NCI-H460 (cell line): ENCODE measurements around the gene RRP12. TPM values are rescaled to one million over a fixed set of nuclear protein-coding genes. Genes with fewer than 3 reads are reported as not detected.

Experiments used
- DNase-seq: peaks from one replicate; pipeline ENCODE4 v3.0.0-alpha.2; 2016; ENCODE audit warnings: low read depth; ENCODE audit errors: extremely low read depth
- small RNA-seq, 2 experiments: library from RNA; depleted of rRNA; stranded (forward); fragments of <200 nt; gene quantifications; one replicate each; pipeline ENCODE3, GENCODE V24; 2014
- total RNA-seq: library from RNA; depleted of rRNA; stranded (reverse); fragments of >200 nt; shearing (Covaris generic); gene quantifications from 2 replicates; pipeline ENCODE4 v1.2.3, GENCODE V29; 2014; rRNA removed

The RRP12 gene
- total RNA-seq, 1 experiment from 2014 or later, result 66.8 TPM

DNA sequence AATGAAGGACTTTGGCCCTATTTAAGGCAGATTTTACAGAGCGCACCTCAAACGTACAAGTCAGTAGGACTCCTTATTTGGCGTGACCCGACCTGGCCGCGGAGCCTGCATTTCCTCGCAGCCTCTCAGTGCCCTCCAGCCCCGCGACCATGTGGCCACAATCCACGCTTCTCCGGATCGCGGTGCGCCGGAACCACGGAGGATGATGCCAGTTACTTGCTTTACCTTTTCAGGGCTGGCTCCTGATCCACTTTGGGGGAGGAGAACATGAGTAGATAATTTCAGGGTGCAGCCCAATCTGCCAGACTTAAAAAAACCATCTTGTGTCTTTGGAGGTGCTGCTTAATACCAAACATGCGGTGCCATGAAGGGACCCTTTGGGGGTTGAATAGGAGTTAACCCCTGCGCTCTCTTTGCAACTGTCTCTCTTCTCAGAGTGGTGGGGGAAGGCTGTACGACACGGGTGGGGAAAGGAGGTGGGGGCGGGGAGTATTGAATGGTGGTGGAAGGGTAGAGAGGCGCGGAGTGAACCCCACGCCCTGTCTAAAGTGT, 80.6 kb downstream of the RRP12 start:
- no peak for DNase-seq

- DNase-seq, result no peak
These were observed 81.3 kb downstream of the RRP12 start for GRCh38 chr10:97319671-97320479.

- DNase-seq, result peak; percentile 80
These were observed 82.1 kb downstream of the RRP12 start, which contains the start of gene FRAT1 for GRCh38 chr10:97318772-97319651. Gene FRAT1 (plus strand): TSS chr10:97319271. CDS start chr10:97319454, 183 bp downstream.

DNA sequence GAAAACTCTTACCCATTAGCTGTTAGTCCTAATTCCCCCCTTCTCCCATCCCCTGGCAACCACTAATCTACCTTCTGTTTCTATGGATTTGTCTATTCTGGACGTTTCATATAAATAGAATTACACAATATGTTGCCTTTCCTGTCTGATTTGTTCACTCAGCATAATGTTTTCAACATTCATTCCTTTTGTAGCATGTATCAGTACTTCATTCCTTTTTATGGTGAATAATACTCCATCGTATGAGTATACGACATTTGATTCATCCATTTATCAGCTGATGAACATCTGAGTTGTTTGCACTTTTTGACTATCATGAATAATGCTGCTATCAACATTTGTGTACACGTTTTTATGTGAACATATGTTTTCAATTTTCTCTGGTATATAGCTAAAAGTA, 86.5 kb downstream of the RRP12 start:
- no peak for DNase-seq

GRCh38 chr10:97312897-97313296, 88.2 kb downstream of the RRP12 start:
- DNase-seq, result no peak

GRCh38 chr10:97311111-97311626, 90.0 kb downstream of the RRP12 start:
- no peak for DNase-seq

- no peak for DNase-seq
These were observed 93.0 kb downstream of the RRP12 start for GRCh38 chr10:97307866-97308780.

- no peak for DNase-seq
These were observed 93.7 kb downstream of the RRP12 start for GRCh38 chr10:97307441-97307840.

Small RNA genes within 50 kb of the gene (small RNA-seq; reads per million reads assigned to genes)
- gene RF00019, result 0 reads per million in 2 experiments

Other genes starting within 250 kb of the RRP12 start
- 0.27 TPM in 1 of 2 replicates, not detected in the other for gene SLIT1, start 215.4 kb downstream of the RRP12 start, total RNA-seq
- gene ARHGAP19, start 108.7 kb downstream of the RRP12 start, total RNA-seq, result 20.6 and 20.7 TPM in 2 replicates
- gene FRAT1, start 82.1 kb downstream of the RRP12 start, total RNA-seq, result 1.1 and 2.0 TPM in 2 replicates
- gene FRAT2, start 66.6 kb downstream of the RRP12 start, total RNA-seq, result 10.0 and 12.4 TPM in 2 replicates
- gene PGAM1, start 24.9 kb upstream of the RRP12 start, total RNA-seq, result 432 and 436 TPM in 2 replicates
- 85.8 and 96.3 TPM in 2 replicates for gene EXOSC1, start 44.7 kb upstream of the RRP12 start, total RNA-seq
- gene ZDHHC16, start 44.8 kb upstream of the RRP12 start, total RNA-seq, result 34.3 and 35.4 TPM in 2 replicates
- gene MMS19, start 97.1 kb upstream of the RRP12 start, total RNA-seq, result 61.4 and 63.2 TPM in 2 replicates
- 3.4 and 3.8 TPM in 2 replicates for gene UBTD1, start 97.6 kb upstream of the RRP12 start, total RNA-seq
- gene ANKRD2, start 171.4 kb upstream of the RRP12 start, total RNA-seq, result 2.0 and 3.1 TPM in 2 replicates
- 1.4 TPM in 2 replicates for gene HOGA1, start 183.0 kb upstream of the RRP12 start, total RNA-seq
- 0.12 TPM in 1 of 2 replicates, not detected in the other for gene C10orf62, start 188.4 kb upstream of the RRP12 start, total RNA-seq
- 13.3 and 19.5 TPM in 2 replicates for gene MORN4, start 232.2 kb upstream of the RRP12 start, total RNA-seq
- 13.4 and 13.7 TPM in 2 replicates for gene PI4K2A, start 239.3 kb upstream of the RRP12 start, total RNA-seq